Left ventricle myocardium inferior (tissue), 1 donor: Measurements from ENCODE around the gene TSPAN18. TPM values are rescaled to one million over a fixed set of nuclear protein-coding genes. Genes with fewer than 3 reads are reported as not detected.

ENCODE experiments used
- DNase-seq: peaks from one replicate; pipeline ENCODE4 v3.0.0-alpha.2; 2020
- H3K27ac ChIP-seq: fragments of 200-600 bp; replicated peaks from 2 replicates; pipeline ENCODE4 v1.8.0; 2021
- H3K27me3 ChIP-seq: fragments of 200-600 bp; 2 replicates; pipeline ENCODE4 v1.8.0; 2021; ENCODE audit warnings: low read depth
- H3K36me3 ChIP-seq: fragments of 200-600 bp; 2 replicates; pipeline ENCODE4 v1.8.0; 2021
- H3K4me1 ChIP-seq: fragments of 200-600 bp; 2 replicates; pipeline ENCODE4 v1.8.0; 2021
- H3K4me3 ChIP-seq: fragments of 200-600 bp; 2 replicates; pipeline ENCODE4 v1.8.0; 2021; ENCODE audit warnings: mild to moderate bottlenecking, moderate library complexity
- H3K9me3 ChIP-seq: fragments of 200-600 bp; replicated peaks from 2 replicates; pipeline ENCODE4 v1.8.0; 2021
- CTCF ChIP-seq: fragments of 200-600 bp; IDR thresholded peaks from 2 replicates; pipeline ENCODE4 v1.8.0; 2021; ENCODE audit warnings: antibody characterized with exemption, mild to moderate bottlenecking, borderline replicate concordance
- intact Hi-C: fragments of 100-400 bp; cut with micrococcal nuclease; formaldehyde crosslinking; loops from one replicate; pipeline ENCODE4 v1.11.0; 2022
- total RNA-seq: library from RNA; stranded (reverse); fragmentation: NEBNext Ultra II Directional; extraction: Animal tissue kit (Norgen Biotek cat#: 25700); gene quantifications from one replicate; pipeline ENCODE4 v1.2.1, GENCODE V29; 2021
- donor health status: DM: no; HTN: yes; CAD: no; lungs with severe emphysema.

Gene TSPAN18
- total RNA-seq, 1 donor from 2014 or later: 129 TPM

- no peak for TF ChIP-seq CTCF
- H3K9me3 ChIP-seq: no peaks in the 10 kb centered on the region
- DNase-seq: no peak
- intact Hi-C loops: no loop called here
- no peaks in the 10 kb centered on the region for H3K27me3 ChIP-seq
- H3K36me3 ChIP-seq: no peaks in the 10 kb centered on the region
- H3K27ac ChIP-seq: no peak overlapping the region
- peaks cover 50% of the 10 kb centered on the region for H3K4me1 ChIP-seq
- no peak overlapping the region for H3K4me3 ChIP-seq
These were observed 110.9 kb downstream of the TSPAN18 start for GRCh38 chr11:44837661-44838060.

- H3K27ac ChIP-seq: no peak overlapping the region
- H3K9me3 ChIP-seq: peaks cover 6% of the 10 kb centered on the region
- H3K27me3 ChIP-seq: no peaks in the 10 kb centered on the region
- H3K36me3 ChIP-seq: no peaks in the 10 kb centered on the region
- no peak overlapping the region for H3K4me3 ChIP-seq
- H3K4me1 ChIP-seq: peaks cover 31% of the 10 kb centered on the region
- intact Hi-C loops: no loop called here
- DNase-seq: no peak
- TF ChIP-seq CTCF: no peak
These were observed 112.8 kb downstream of the TSPAN18 start for GRCh38 chr11:44839458-44840084.

- no peak overlapping the region for H3K27ac ChIP-seq
- peaks cover 9% of the 10 kb centered on the region for H3K9me3 ChIP-seq
- no peak for TF ChIP-seq CTCF
- H3K4me1 ChIP-seq: peaks cover 26% of the 10 kb centered on the region
- no peak overlapping the region for H3K4me3 ChIP-seq
- intact Hi-C loops: no loop called here
- H3K36me3 ChIP-seq: peaks cover 4% of the 10 kb centered on the region
- H3K27me3 ChIP-seq: no peaks in the 10 kb centered on the region
- DNase-seq: no peak
These were observed 113.3 kb downstream of the TSPAN18 start for GRCh38 chr11:44840085-44840478.

GRCh38 chr11:44840521-44841251, 113.9 kb downstream of the TSPAN18 start:
- no peak for TF ChIP-seq CTCF
- peaks cover 9% of the 10 kb centered on the region for H3K36me3 ChIP-seq
- H3K27ac ChIP-seq: no peak overlapping the region
- H3K4me1 ChIP-seq: peaks cover 20% of the 10 kb centered on the region
- intact Hi-C loops: no loop called here
- no peak overlapping the region for H3K4me3 ChIP-seq
- peaks cover 9% of the 10 kb centered on the region for H3K9me3 ChIP-seq
- H3K27me3 ChIP-seq: no peaks in the 10 kb centered on the region
- no peak for DNase-seq

- no peak for TF ChIP-seq CTCF
- Histone ChIP-seq H3K36me3 (peaks cover 14% of the 10 kb centered on the region), H3K27me3 (no peaks in the 10 kb centered on the region), H3K9me3 (peaks cover 13% of the 10 kb centered on the region), H3K27ac (no peak overlapping the region), H3K4me1 (peaks cover 23% of the 10 kb centered on the region), H3K4me3 (no peak overlapping the region)
- intact Hi-C loops: no loop called here
- DNase-seq: no peak
These were observed 115.5 kb downstream of the TSPAN18 start for GRCh38 chr11:44842220-44842619.
